Nucleus accumbens (tissue), 56 donors: Measurements from ENCODE around the gene UNC80.
A peak's percentile ranks its signal among the peaks of the same experiment; 100 is the strongest.

Experiments used
- DNase-seq, 56 donors: peaks; one replicate each; lab custom pipeline; 2025; lab: John Stamatoyannopoulos, UW

Gene UNC80

GRCh38 chr2:210004881-210005280 is 233.2 kb downstream of the UNC80 start:
- DNase-seq = no peak

- peak in 1 of 56 donors; percentile 2 for DNase-seq
These were observed 236.3 kb downstream of the UNC80 start for GRCh38 chr2:210007895-210008294.

GRCh38 chr2:210009126-210009525 is 237.5 kb downstream of the UNC80 start:
- no peak for DNase-seq

GRCh38 chr2:210009896-210010295 is 238.3 kb downstream of the UNC80 start:
- DNase-seq = no peak

- no peak for DNase-seq
These were observed 248.5 kb downstream of the UNC80 start for GRCh38 chr2:210020138-210020537.

- no peak for DNase-seq
These were observed 251.2 kb downstream of the UNC80 start for GRCh38 chr2:210022824-210023223.

- DNase-seq = no peak
These were observed 256.0 kb downstream of the UNC80 start for GRCh38 chr2:210027608-210028007.

GRCh38 chr2:210028178-210028577 is 256.5 kb downstream of the UNC80 start:
- DNase-seq = no peak

- no peak for DNase-seq
These were observed 262.6 kb downstream of the UNC80 start for GRCh38 chr2:210034087-210034683.

- DNase-seq = no peak
These were observed 264.0 kb downstream of the UNC80 start for GRCh38 chr2:210035679-210036078.

GRCh38 chr2:210038078-210038477 is 266.4 kb downstream of the UNC80 start:
- no peak for DNase-seq

GRCh38 chr2:210046851-210047500 is 275.3 kb downstream of the UNC80 start:
- no peak for DNase-seq
